ENCODE results near the gene CACNA1C. TPM values are rescaled to one million over a fixed set of nuclear protein-coding genes. Genes with fewer than 3 reads are reported as not detected.
A peak's percentile ranks its signal among the peaks of the same experiment; 100 is the strongest.

Gene CACNA1C
- 0.59 TPM for polyA plus RNA-seq (2013, experiment 1 of 4)
- 0.98 TPM for polyA plus RNA-seq (2013, experiment 2 of 4)
- polyA plus RNA-seq (2013, experiment 3 of 4), result 0.85 TPM
- polyA plus RNA-seq (2013, experiment 4 of 4), result 1.3 TPM

DNA sequence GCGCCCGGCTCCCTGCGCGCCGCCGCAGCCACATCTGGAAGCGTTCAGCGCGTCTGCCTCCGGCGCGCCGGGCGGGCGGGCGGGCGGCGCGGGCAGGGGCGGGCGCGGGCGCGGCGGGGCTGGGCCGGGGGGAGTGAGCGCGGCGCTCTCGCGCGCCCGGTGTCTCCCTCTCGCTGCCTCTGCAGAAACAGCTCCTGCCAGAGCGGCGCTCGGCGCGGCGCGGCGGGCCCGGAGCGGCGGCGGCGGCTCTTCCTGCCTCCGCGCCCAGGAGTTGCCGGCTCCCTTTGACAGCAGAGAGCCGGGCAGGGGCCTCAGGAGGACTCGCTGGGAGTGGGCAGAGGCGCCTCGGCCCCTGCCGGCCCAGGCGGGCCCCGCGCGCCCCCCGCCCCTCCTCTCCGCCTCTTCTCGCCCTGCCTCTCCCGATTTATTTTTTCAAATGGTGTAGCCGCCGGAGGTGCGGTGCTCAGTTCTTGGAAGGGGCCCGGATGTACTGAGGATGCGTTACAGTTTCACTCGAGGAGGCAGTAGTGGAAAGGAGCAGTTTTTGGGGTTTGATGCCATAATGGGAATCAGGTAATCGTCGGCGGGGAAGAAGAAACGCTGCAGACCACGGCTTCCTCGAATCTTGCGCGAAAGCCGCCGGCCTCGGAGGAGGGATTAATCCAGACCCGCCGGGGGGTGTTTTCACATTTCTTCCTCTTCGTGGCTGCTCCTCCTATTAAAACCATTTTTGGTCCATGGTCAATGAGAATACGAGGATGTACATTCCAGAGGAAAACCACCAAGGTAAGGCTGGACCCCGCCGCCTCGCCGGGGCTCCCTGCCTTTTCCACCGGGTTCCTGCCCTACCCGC is at the start of gene CACNA1C:
CACNA1C (plus strand) TSS at position 162 of the 853 bp plus-strand sequence; CDS start at position 738, 576 bp downstream.
- Histone ChIP-seq H3K27me3 (ENCODE audit: control insufficient read depth, insufficient read depth, low read length, poor library complexity, severe bottlenecking) (peaks cover 67% of the 10 kb centered on the region), H3K36me3 (ENCODE audit: control insufficient read depth, insufficient read depth, low read length) (no peaks in the 10 kb centered on the region), H3K4me1 (ENCODE audit: control insufficient read depth, insufficient read depth, low read length) (peaks cover 10% of the 10 kb centered on the region), H3K4me3 (ENCODE audit: insufficient read depth, low read depth, low read length) (peak within 1 kb of the TSS; percentile 51), H3K9me3 (ENCODE audit: control insufficient read depth, low read length) (no peaks in the 10 kb centered on the region), H3K27ac (ENCODE audit: insufficient read depth, low read depth, low read length, poor library complexity, severe bottlenecking) (no peak within 1 kb of the TSS)
- 0% methylated on average over 90 of the region's 90 CpGs for WGBS, 2 experiments

GRCh38 chr12:2003676-2004112 is 49.1 kb upstream of the CACNA1C start:
- 0 to 1% methylated on average over 13 of the region's 13 CpGs for WGBS, 2 experiments
- H3K4me3 ChIP-seq (ENCODE audit: insufficient read depth, low read depth, low read length), result peak overlapping the region; percentile 88
- H3K36me3 ChIP-seq (ENCODE audit: control insufficient read depth, insufficient read depth, low read length), result no peaks in the 10 kb centered on the region
- H3K27ac ChIP-seq (ENCODE audit: insufficient read depth, low read depth, low read length, poor library complexity, severe bottlenecking), result peak overlapping the region; percentile 79
- no peaks in the 10 kb centered on the region for H3K9me3 ChIP-seq (ENCODE audit: control insufficient read depth, low read length)
- H3K4me1 ChIP-seq (ENCODE audit: control insufficient read depth, insufficient read depth, low read length), result no peaks in the 10 kb centered on the region
- H3K27me3 ChIP-seq (ENCODE audit: control insufficient read depth, insufficient read depth, low read length, poor library complexity, severe bottlenecking), result no peaks in the 10 kb centered on the region

DNA sequence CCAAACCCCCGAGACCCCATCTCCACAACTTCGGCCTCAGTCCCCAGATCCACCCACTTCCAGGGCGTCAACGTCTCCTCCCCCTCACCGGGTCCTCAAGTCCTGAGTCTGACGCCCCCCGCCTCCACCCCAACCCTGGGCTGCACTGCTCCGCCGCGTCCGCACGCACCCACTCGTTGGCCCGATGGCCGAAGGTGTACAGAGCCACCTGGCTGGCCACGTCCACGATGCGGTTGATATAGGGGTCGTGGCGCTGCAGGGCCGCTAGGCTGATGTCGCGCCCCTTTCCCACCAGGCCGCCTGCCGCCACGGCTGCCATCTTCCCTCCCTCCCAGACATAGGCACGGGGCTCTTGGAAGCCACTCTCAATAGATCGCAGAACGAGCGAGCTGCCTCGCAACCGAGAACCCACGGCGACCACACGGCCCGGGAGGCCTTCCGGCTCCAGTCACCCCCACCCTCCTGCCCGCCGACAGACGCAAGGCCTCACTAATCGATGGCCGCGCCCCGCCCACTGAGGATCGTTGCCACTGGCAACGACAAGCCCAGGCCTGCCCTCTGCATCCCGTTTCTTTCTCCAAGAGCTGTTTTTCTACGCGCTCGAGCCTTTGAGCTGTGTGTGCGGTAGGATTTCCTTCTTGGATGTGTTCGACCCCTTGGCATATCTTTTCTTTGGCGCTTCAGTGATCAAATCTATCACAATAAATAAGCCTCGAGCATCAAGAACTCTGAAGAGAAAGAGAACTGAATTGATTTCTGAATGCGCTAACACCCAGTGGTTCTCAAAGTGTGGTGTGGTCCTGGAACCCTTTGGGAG is 48.5 kb upstream of the CACNA1C start, which contains the start of gene DCP1B:
DCP1B (minus strand) TSS at position 345 of the 817 bp plus-strand sequence; CDS start at position 319, 26 bp downstream.
- no peaks in the 10 kb centered on the region for H3K36me3 ChIP-seq (ENCODE audit: control insufficient read depth, insufficient read depth, low read length)
- no peaks in the 10 kb centered on the region for H3K27me3 ChIP-seq (ENCODE audit: control insufficient read depth, insufficient read depth, low read length, poor library complexity, severe bottlenecking)
- H3K27ac ChIP-seq (ENCODE audit: insufficient read depth, low read depth, low read length, poor library complexity, severe bottlenecking), result peak within 1 kb of the TSS; percentile 79
- 2 to 3% methylated on average over 55 of the region's 55 CpGs for WGBS, 2 experiments
- H3K9me3 ChIP-seq (ENCODE audit: control insufficient read depth, low read length), result no peaks in the 10 kb centered on the region
- peak within 1 kb of the TSS; percentile 88 for H3K4me3 ChIP-seq (ENCODE audit: insufficient read depth, low read depth, low read length)
- no peaks in the 10 kb centered on the region for H3K4me1 ChIP-seq (ENCODE audit: control insufficient read depth, insufficient read depth, low read length)

DNA sequence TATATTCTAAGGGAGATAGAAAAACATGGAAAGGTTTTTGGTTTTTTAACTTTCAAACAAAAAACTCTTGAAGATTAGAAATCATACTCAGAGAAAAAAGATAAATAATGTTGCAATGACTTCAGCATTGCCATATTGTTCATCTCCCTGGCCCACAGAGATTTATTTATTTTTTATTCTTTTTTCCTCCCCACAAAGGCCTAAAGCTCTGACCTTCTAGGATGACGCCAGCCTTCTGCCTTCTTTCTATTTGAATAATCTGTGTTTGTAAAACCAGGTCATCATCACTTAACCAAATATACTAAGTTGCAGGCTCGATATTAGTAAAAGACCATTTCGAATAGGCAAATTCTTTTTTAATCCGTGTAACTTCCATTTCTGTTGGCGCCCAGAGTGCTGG is 44.1 kb upstream of the CACNA1C start:
- H3K36me3 ChIP-seq (ENCODE audit: control insufficient read depth, insufficient read depth, low read length), result no peaks in the 10 kb centered on the region
- no peak overlapping the region for H3K4me3 ChIP-seq (ENCODE audit: insufficient read depth, low read depth, low read length)
- H3K27ac ChIP-seq (ENCODE audit: insufficient read depth, low read depth, low read length, poor library complexity, severe bottlenecking), result no peak overlapping the region
- H3K9me3 ChIP-seq (ENCODE audit: control insufficient read depth, low read length), result no peaks in the 10 kb centered on the region
- WGBS, 2 experiments, result 92 to 94% methylated on average over 5 of the region's 5 CpGs
- H3K27me3 ChIP-seq (ENCODE audit: control insufficient read depth, insufficient read depth, low read length, poor library complexity, severe bottlenecking), result no peaks in the 10 kb centered on the region
- H3K4me1 ChIP-seq (ENCODE audit: control insufficient read depth, insufficient read depth, low read length), result no peaks in the 10 kb centered on the region

- Histone ChIP-seq H3K27me3 (ENCODE audit: control insufficient read depth, insufficient read depth, low read length, poor library complexity, severe bottlenecking) (no peaks in the 10 kb centered on the region), H3K4me3 (ENCODE audit: insufficient read depth, low read depth, low read length) (no peak overlapping the region), H3K9me3 (ENCODE audit: control insufficient read depth, low read length) (no peaks in the 10 kb centered on the region), H3K4me1 (ENCODE audit: control insufficient read depth, insufficient read depth, low read length) (no peaks in the 10 kb centered on the region), H3K36me3 (ENCODE audit: control insufficient read depth, insufficient read depth, low read length) (no peaks in the 10 kb centered on the region), H3K27ac (ENCODE audit: insufficient read depth, low read depth, low read length, poor library complexity, severe bottlenecking) (no peak overlapping the region)
- WGBS, 2 experiments, result 29% methylated on average over 1 of the region's 1 CpG; no CpG with 5 or more reads in 1 of the 2 experiments
These were observed 43.2 kb upstream of the CACNA1C start for GRCh38 chr12:2009623-2010022.

DNA sequence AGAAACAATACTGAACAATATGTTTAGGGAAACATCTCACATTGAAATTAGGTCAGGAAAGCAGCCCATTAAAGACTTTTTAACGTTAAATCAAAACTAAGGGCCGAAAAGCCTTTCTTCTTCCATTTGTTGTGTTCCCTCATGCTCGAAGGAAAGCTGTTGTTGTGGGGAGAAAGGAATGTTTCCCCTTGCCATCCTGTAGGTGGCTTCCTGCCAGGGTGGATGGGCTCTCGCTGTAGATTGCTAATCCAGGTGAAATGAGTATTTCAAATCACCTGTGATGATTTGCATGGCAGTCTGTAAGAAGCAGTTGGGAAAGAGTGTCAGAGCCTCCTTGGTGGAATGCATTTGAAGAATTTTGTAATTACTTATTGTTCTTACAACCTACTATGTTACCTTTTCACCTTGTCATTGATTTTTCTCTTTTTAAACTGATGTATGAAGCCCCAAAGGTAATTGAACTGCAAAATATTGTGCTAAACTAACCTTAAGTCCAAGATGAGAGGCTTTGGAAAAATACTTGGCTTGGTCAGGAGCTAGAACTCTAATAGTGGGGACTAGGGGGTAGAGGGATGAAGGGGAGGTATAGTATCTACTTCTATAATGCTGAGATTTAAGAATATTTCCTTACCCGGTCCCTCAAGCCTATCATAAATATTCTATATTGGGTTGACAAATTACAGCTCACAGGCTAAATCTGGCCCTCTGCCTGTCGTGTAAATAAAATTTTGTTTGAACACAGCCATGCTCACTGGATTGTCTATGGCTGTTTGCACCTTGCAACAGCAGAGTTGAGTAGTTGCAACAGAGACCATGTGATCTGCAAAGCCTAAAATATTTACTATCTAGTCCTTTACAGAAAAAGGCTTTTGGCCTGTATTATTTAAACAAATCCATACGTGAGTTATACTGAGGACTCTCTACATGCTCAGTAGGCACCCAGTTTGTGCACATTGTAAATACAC is 40.9 kb upstream of the CACNA1C start:
- 76 to 79% methylated on average over 7 of the region's 7 CpGs for WGBS, 2 experiments
- no peaks in the 10 kb centered on the region for H3K4me1 ChIP-seq (ENCODE audit: control insufficient read depth, insufficient read depth, low read length)
- no peak overlapping the region for H3K4me3 ChIP-seq (ENCODE audit: insufficient read depth, low read depth, low read length)
- H3K27me3 ChIP-seq (ENCODE audit: control insufficient read depth, insufficient read depth, low read length, poor library complexity, severe bottlenecking), result no peaks in the 10 kb centered on the region
- no peaks in the 10 kb centered on the region for H3K9me3 ChIP-seq (ENCODE audit: control insufficient read depth, low read length)
- no peak overlapping the region for H3K27ac ChIP-seq (ENCODE audit: insufficient read depth, low read depth, low read length, poor library complexity, severe bottlenecking)
- no peaks in the 10 kb centered on the region for H3K36me3 ChIP-seq (ENCODE audit: control insufficient read depth, insufficient read depth, low read length)

- Histone ChIP-seq H3K27me3 (ENCODE audit: control insufficient read depth, insufficient read depth, low read length, poor library complexity, severe bottlenecking) (no peaks in the 10 kb centered on the region), H3K36me3 (ENCODE audit: control insufficient read depth, insufficient read depth, low read length) (no peaks in the 10 kb centered on the region), H3K4me1 (ENCODE audit: control insufficient read depth, insufficient read depth, low read length) (no peaks in the 10 kb centered on the region), H3K9me3 (ENCODE audit: control insufficient read depth, low read length) (no peaks in the 10 kb centered on the region), H3K4me3 (ENCODE audit: insufficient read depth, low read depth, low read length) (no peak overlapping the region), H3K27ac (ENCODE audit: insufficient read depth, low read depth, low read length, poor library complexity, severe bottlenecking) (no peak overlapping the region)
- 93 to 94% methylated on average over 3 of the region's 3 CpGs for WGBS, 2 experiments
These were observed 39.7 kb upstream of the CACNA1C start for GRCh38 chr12:2013086-2013485.

DNA sequence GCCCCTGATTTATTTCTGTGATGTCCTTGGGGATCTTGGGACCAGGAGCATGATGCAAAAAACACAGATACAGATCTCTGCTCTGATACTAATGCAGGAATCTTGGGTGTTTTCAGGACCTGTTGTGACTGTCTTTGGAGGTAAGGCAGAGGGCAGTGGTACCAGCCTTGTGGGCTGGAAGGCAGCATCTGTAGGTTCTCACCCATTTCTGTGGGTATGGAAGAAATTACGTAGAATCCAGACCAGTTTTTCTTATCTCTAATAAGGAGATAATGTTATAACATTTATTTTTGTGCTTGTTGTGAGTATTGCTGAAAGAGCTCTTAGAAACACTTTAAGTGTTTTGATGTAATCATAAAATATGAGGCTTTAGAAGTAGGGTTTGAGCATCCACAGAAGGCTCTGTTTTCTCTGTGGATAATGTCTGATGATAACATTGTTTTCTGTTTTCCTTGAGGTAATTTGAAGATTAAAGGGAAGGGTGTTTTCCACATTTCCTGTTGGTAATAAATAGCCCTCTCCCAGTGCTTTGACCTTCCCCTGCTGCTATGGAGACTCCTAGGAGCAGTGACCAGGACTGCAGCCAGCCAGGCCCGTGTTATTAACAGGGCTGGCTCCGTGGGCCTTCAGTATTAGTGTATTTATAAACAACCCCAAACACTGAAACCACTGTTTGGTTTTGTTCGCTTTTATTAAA is 39.1 kb upstream of the CACNA1C start:
- Histone ChIP-seq H3K9me3 (ENCODE audit: control insufficient read depth, low read length) (no peaks in the 10 kb centered on the region), H3K36me3 (ENCODE audit: control insufficient read depth, insufficient read depth, low read length) (no peaks in the 10 kb centered on the region), H3K27ac (ENCODE audit: insufficient read depth, low read depth, low read length, poor library complexity, severe bottlenecking) (no peak overlapping the region), H3K4me3 (ENCODE audit: insufficient read depth, low read depth, low read length) (no peak overlapping the region), H3K4me1 (ENCODE audit: control insufficient read depth, insufficient read depth, low read length) (no peaks in the 10 kb centered on the region), H3K27me3 (ENCODE audit: control insufficient read depth, insufficient read depth, low read length, poor library complexity, severe bottlenecking) (no peaks in the 10 kb centered on the region)
- 75 to 80% methylated on average over 1 to 4 of the region's 4 CpGs for WGBS, 2 experiments

DNA sequence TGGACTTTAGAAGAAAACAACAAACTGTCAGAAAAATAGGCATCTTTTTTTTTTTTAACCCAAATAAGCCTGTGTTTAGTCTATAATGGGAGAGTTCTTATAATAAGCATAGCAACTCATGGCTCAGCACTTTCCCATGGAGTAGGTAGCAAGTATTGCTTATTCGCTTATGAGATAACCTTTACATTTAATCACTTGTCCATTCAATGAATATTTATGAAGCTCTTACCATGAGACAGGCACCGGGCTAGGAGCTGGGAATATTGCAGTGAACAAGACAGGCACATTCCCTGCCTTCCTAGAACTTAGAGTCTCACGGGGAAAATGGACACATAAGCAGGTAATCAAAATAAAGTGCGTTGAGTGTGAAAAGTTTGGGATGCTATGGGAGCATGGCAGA is 38.6 kb upstream of the CACNA1C start:
- Histone ChIP-seq H3K4me1 (ENCODE audit: control insufficient read depth, insufficient read depth, low read length) (no peaks in the 10 kb centered on the region), H3K9me3 (ENCODE audit: control insufficient read depth, low read length) (no peaks in the 10 kb centered on the region), H3K4me3 (ENCODE audit: insufficient read depth, low read depth, low read length) (no peak overlapping the region), H3K27ac (ENCODE audit: insufficient read depth, low read depth, low read length, poor library complexity, severe bottlenecking) (no peak overlapping the region), H3K27me3 (ENCODE audit: control insufficient read depth, insufficient read depth, low read length, poor library complexity, severe bottlenecking) (no peaks in the 10 kb centered on the region), H3K36me3 (ENCODE audit: control insufficient read depth, insufficient read depth, low read length) (no peaks in the 10 kb centered on the region)
- 94 to 96% methylated on average over 4 of the region's 4 CpGs for WGBS, 2 experiments
